HG02973 (cell line): ENCODE results near the gene SH3BGR.
"Not testable (repeated sequence)": the region's sequence is repeated elsewhere in the genome, so short reads cannot be mapped to it uniquely, and the experiment has no call there.

Source experiments
- ATAC-seq: cut with Tn5 transposase; IDR thresholded peaks from one replicate; pipeline ENCODE4 v1.9.1; 2021; ENCODE audit warnings: moderate library complexity; ENCODE audit not compliant: unreplicated experiment

SH3BGR gene

GRCh38 chr21:39451332-39452206, at the start of gene SH3BGR:
TSS of gene SH3BGR (plus strand) at chr21:39451970. CDS start at chr21:39452097, 127 bp downstream.
- no peak for ATAC-seq

- ATAC-seq, result no peak
Observed at GRCh38 chr21:39406065-39406464, 45.7 kb upstream of the SH3BGR start.

GRCh38 chr21:39419204-39419603, 32.6 kb upstream of the SH3BGR start:
- ATAC-seq, result not testable (repeated sequence)

GRCh38 chr21:39422527-39423241, 29.1 kb upstream of the SH3BGR start:
- ATAC-seq, result no peak

- ATAC-seq, result no peak
Observed at GRCh38 chr21:39429445-39429844, 22.3 kb upstream of the SH3BGR start.

GRCh38 chr21:39430016-39430415, 21.8 kb upstream of the SH3BGR start:
- ATAC-seq, result no peak

GRCh38 chr21:39430457-39430856, 21.3 kb upstream of the SH3BGR start:
- ATAC-seq, result no peak

- ATAC-seq, result no peak
Observed at GRCh38 chr21:39430954-39431353, 20.8 kb upstream of the SH3BGR start.

GRCh38 chr21:39434950-39435349, 16.8 kb upstream of the SH3BGR start:
- no peak for ATAC-seq

- ATAC-seq, result no peak
Observed at GRCh38 chr21:39439232-39439631, 12.5 kb upstream of the SH3BGR start.

GRCh38 chr21:39441502-39442475, 10.0 kb upstream of the SH3BGR start:
- ATAC-seq, result peak; percentile 31

- peak; percentile 5 for ATAC-seq
Observed at GRCh38 chr21:39444421-39445180, 7.2 kb upstream of the SH3BGR start.

GRCh38 chr21:39445321-39446269, 6.2 kb upstream of the SH3BGR start, which contains the start of gene LCA5L:
TSS of gene LCA5L (minus strand) at chr21:39445778. CDS start at chr21:39428493, 17,285 bp downstream.
- ATAC-seq, result peak; percentile 79

- no peak for ATAC-seq
Observed at GRCh38 chr21:39447264-39447663, 4.5 kb upstream of the SH3BGR start.

GRCh38 chr21:39452207-39452969, 618 bp downstream of the SH3BGR start:
- no peak for ATAC-seq

GRCh38 chr21:39452970-39453342, 1.2 kb downstream of the SH3BGR start:
- no peak for ATAC-seq

- ATAC-seq, result no peak
Observed at GRCh38 chr21:39453571-39454179, 1.9 kb downstream of the SH3BGR start.
